Stimulated activated CD4-positive, alpha-beta T cell treated with anti-CD3 and anti-CD28 coated beads, Interleukin-2, amount 100 ng/mL, for 48 hours (primary cell): ENCODE results near the gene GRB7.
"Not testable (repeated sequence)": the region's sequence is repeated elsewhere in the genome, so short reads cannot be mapped to it uniquely, and the experiment has no call there.

Experiments used
- DNase-seq, 2 donors: peaks; one replicate each; pipeline ENCODE4 v3.0.0-alpha.2; 2020

Gene GRB7

GRCh38 chr17:39753514-39754160 is 15.9 kb downstream of the GRB7 start:
- peak in 1 of 2 donors; percentile 58 for DNase-seq

GRCh38 chr17:39754161-39754957 is 16.6 kb downstream of the GRB7 start:
- peak; percentile 94 to 95 for DNase-seq

DNA sequence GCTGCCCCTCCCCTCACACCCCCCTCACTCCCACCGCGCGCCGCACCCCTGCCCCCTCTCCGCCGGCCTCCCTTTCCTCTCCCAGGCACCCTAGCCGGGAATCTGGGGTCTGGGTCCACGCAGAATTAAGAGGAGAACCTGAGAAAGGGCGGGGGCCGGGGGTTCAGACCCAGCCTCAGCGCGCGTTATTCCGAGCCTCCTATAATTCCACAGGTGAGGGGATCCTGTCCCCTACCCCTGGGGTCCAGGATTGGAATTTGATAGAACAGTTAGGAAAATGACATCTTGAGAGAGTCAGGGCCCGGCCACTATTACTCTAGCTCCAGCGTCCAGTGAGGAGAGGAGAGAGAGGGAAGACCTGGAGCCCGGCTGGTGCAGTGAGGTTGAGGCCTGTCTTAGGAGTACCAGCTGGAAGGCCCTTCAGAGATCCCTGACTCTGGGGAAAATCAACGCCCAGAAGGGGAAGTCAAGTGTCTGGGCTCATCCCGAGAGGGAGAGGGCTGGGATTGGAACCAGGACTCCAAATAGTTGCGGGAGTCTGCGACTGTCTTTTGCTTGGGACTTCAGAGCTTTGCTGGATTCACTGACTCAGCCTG is 17.3 kb downstream of the GRB7 start:
- no peak for DNase-seq

GRCh38 chr17:39755554-39756379 is 18.0 kb downstream of the GRB7 start:
- no peak for DNase-seq

DNA sequence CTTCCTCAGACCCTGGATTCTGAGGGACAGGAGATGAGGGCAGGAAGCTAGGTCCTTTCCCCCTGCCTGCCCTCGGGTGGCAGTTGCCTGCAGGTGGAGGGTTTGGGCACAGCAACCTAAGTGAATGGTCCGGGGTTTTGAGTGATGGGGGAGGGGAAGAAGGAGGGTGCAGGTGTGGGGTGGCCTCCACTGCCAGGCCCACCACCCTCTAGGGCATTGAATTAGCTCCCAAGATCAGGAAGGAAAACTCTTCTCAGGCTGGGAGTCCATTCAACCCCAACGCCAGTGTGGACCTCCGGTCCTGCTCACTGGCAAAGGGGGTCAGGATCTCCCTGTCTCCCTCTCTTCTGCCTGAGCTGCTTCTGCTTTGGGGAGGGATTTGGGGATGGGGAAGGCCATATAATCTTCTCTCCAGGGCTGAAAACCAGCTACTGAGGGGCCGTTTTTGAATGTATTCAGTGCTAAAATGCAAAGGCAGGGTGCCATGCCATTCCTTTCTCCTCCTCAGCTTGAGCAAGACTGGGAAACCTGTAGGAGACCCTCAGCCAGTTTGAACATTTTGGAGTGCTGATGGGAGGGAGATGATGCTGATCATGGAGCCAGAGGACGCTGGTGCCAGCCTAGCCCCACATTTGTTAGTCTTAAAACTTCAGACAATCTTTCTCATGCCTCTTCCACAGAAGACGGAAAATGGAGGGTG is 18.8 kb downstream of the GRB7 start:
- no peak for DNase-seq

GRCh38 chr17:39757176-39757662 is 19.5 kb downstream of the GRB7 start:
- no peak for DNase-seq

DNA sequence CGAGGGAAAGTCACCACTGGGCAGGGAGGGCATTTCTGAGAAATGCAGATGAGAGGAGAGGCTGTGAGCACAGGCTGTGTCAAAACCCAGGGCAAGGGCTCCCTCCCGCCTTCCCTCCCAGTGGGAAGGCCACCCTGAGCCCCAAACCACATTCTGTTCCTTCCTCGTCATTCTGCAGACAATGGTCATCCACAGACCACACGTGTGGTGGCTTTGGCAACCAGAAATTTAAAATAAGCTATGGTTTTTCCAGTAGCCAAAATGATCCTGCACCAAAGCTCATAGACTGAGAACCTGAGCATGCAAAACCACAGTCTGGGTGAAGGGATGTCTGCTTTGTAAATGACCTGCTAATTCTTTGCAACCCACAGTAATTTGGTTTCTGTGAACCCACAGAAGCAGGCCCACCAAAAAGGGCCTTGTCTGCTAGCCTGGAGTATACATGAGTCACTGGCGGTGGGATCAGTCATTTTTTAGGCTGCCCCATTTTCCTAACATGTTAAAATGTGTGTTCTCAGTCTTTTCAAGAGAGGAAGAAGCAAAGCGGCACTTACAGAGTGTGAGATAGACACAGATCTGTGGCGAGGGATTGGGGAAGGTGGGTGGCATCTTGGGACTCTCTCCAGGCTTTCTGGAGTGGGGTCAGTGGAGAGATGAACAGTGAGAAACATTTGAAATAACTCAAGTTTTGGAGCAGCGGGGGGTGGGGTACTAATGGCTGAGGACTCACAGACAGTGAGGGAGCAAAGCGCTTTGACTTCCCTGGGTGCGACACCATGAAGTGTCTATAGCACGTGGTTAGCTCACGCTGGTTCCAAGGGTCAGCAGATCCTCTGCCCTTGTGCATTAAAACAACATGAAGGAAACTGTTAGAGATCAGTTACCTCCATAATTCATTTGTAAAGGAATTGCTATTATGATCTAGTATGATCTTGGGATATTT is 20.5 kb downstream of the GRB7 start:
- peak; percentile 37 to 47 for DNase-seq

DNA sequence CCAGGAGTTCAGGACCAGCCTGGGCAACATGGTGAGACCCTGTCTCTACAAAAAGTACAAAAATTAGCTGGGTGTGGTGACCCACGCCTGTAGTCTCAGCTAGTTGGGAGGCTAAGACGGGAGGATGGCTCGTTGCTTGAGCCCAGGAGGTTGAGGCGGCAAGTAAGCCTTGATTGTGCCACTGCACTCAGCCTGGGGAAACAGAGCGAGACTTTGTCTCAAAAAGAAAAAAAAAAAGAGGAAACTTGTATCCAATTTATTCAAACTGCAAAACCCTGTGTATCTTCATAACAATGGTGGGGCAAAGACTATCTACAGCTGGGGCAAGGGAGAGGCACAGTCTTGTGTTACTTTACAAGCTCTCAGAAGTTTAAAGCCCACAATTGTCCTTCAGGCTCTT is 21.5 kb downstream of the GRB7 start:
- DNase-seq = no peak

GRCh38 chr17:39761861-39762496 is 24.2 kb downstream of the GRB7 start:
- no peak for DNase-seq

GRCh38 chr17:39763051-39763820 is 25.5 kb downstream of the GRB7 start:
- DNase-seq = no peak

- not testable (repeated sequence) for DNase-seq
Measured at GRCh38 chr17:39764171-39764570, 26.4 kb downstream of the GRB7 start.

DNA sequence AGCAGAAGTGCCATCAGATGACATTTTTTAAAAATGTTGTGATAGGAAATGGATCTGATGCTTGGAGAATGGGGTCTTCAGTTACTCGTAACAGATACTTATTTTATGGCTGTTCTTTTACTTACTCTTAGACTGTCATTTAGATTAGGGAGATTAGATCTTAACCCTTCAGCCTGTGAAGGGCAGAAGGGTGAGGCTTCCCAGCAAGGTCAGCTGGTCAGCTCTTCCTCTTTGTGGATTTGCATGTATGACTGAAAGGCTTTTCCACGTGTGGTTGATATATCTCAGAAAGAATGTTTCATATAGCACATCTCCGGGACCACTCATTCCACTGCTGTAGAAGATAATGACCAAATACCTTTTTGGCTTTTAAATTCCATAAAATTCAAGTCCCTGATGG is 27.4 kb downstream of the GRB7 start:
- no peak for DNase-seq

- DNase-seq = no peak
Measured at GRCh38 chr17:39765766-39766165, 28.0 kb downstream of the GRB7 start.

DNA sequence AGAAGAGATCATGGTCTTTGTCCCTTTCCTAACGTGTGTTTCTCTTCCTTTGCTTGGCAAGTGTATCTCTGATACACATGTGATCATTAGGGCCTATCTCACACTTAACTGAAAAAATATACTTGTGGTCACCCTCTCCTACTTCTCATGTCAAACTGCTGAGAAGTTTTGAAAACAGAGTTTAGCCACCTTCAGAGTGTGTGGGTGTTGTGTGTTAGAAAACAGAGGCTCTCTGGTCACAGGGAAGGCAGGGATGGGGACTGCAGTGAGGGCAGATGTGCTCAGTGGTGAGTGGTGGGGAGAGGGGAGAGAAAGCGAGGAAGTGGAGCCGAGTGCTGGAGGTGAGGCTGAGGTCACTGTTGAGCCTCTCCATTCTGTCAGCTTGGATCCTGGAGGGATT is 29.4 kb downstream of the GRB7 start:
- no peak for DNase-seq

- DNase-seq = peak in 1 of 2 donors; percentile 52
Measured at GRCh38 chr17:39769974-39770587, 32.3 kb downstream of the GRB7 start.

DNA sequence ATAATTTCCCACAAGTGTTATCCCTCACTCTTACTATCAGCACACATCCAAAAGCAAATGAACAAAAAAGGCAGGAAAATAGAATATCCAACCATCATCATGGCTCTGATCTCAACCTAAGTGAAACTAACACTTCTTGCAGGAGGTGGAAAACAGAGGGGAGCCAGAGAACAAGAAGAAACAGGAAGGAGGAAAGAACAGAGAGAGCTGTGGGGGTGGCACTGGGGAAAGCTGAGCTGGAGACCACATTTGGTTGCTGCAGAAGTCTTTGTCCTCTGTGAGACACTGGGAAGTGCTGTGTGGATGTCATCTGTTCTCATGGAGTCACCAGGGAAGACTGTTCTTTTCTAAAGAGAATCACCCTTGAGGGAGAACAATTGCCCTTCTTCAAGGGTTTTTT is 34.7 kb downstream of the GRB7 start:
- DNase-seq = no peak

DNA sequence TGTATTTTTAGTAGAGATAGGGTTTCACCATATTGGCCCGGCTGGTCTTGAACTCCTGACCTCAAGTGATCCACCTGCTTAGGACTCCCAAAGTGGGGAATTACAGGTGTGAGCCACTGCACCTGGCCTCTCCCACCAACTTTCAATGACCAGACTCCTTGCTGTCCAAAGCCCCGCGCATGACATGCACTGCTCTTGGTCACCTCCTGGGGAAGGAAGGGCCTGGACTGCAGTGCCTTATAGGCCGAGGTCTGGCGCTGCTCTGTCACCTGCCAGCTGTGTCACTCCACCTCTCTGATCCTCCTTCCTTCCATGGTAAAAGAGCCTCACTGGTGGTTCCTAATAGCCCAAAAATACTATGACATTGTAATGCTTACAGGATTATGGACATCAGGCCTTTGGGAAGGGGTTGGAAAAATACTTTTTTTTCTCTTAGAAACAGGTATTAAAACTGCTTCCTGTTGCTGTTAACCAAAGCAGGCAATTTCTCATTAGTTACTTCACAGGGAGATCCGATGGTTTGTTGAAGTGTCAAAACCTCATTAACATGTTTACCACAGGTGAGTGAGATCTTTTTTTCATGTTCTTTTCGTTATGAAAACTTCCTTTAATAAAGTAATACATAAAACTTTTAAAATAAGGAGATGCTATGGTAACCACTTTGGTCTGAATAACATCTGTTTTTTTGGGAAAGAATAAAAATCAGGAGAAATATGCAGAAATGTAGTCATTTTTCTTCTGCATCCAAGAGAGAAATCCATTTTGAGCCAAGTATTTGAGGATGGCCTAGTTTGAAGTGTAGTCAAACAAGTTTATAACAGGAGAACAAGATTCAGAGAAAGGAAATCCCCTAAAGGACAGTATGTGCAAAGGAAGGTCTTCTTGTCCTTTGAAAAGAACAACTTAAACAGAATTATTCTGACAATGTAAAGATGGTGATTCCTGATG is 35.5 kb downstream of the GRB7 start:
- no peak for DNase-seq

GRCh38 chr17:39774047-39774446 is 36.3 kb downstream of the GRB7 start:
- DNase-seq = no peak
